ENCODE results near the gene VPS8.

The VPS8 gene

DNA sequence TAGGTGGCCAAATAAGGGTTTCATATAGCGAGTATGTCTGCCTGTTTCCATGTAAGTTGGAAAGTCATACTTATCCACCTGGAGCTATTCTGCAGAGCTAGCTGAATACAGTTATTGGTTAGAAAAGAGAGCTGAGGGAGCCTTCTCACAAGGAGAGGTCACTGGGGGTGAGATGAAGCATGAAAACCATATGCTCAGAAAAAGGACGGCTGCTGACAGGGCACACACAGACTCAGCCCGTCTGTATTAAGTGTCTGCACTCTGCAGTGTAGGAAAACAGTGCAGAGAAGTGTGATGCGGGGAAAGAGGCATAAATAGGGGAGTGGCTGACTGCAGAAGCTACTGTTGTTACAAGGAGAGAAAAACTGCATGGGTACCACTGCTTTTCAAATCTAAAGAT, 282.7 kb downstream of the VPS8 start:
- no peak for DNase-seq (ENCODE audit: low spot score)
